Daoy (cell line): ENCODE results near the gene CCDC24. TPM values are rescaled to one million over a fixed set of nuclear protein-coding genes. Genes with fewer than 3 reads are reported as not detected.

Source experiments
- DNase-seq: peaks from one replicate; pipeline ENCODE4 v3.0.0-alpha.2; 2015; ENCODE audit warnings: low read depth
- total RNA-seq: library from RNA; depleted of rRNA; stranded (reverse); fragments of >200 nt; shearing (Covaris generic); gene quantifications from 2 replicates; pipeline ENCODE4 v1.2.3, GENCODE V29; 2014; rRNA removed

CCDC24 gene
- 1.8 and 3.6 TPM in 2 replicates for total RNA-seq

- peak; percentile 81 for DNase-seq
These were observed at the start of gene CCDC24 for GRCh38 chr1:43991476-43992231. TSS of gene CCDC24 (plus strand) at chr1:43991599. CDS start at chr1:43991879, 280 bp downstream.

- no peak for DNase-seq
These were observed 49.0 kb upstream of the CCDC24 start for GRCh38 chr1:43942411-43942810.

- DNase-seq, result no peak
These were observed 46.5 kb upstream of the CCDC24 start for GRCh38 chr1:43944860-43945259.

- no peak for DNase-seq
These were observed 45.6 kb upstream of the CCDC24 start for GRCh38 chr1:43945674-43946235.

DNA sequence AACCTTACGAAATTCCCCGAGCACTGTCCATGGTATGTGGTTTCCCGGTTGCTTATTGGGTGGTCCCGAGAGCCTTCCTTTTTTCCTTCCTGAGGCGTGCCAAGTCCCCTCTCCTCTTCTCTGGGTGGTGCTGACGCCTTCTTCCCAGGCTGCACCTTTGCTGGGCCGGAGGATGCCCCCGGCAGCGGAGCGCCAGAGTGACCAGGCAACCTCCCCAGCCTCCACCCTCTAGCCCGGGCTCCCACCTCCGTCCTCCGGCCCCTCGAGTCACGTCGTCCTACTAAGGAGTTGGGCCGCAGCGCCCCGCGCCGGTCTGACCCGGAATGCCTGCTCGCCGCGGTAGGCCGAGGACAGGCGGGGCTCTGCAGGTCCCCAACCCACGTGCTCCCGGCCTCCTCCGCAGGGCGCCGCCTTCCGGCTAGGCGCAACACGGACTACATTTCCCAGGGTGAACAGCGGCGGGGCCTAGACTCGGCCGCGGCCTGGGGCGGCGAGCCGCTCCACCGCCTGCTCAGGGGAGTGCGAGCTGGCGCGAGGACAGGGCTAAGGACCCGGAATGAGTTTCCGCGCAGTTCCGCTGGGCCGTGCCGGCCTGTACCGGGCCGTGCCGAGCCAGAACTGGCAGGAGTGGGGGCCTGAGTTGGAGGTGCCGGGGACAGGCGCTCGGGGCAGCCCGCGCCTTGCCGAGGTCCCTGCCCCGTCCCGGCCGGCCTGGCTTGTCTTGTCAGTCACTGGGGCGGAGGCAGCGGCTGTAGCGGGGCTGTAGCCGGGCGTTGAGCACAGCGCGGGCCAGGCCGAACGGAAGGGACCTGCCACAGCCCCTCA, 45.0 kb upstream of the CCDC24 start, which contains the start of gene IPO13:
TSS of gene IPO13 (plus strand) at position 715 of the 825 bp plus-strand sequence. CDS start 651 bp downstream, outside the sequence.
- DNase-seq, result peak; percentile 98

DNA sequence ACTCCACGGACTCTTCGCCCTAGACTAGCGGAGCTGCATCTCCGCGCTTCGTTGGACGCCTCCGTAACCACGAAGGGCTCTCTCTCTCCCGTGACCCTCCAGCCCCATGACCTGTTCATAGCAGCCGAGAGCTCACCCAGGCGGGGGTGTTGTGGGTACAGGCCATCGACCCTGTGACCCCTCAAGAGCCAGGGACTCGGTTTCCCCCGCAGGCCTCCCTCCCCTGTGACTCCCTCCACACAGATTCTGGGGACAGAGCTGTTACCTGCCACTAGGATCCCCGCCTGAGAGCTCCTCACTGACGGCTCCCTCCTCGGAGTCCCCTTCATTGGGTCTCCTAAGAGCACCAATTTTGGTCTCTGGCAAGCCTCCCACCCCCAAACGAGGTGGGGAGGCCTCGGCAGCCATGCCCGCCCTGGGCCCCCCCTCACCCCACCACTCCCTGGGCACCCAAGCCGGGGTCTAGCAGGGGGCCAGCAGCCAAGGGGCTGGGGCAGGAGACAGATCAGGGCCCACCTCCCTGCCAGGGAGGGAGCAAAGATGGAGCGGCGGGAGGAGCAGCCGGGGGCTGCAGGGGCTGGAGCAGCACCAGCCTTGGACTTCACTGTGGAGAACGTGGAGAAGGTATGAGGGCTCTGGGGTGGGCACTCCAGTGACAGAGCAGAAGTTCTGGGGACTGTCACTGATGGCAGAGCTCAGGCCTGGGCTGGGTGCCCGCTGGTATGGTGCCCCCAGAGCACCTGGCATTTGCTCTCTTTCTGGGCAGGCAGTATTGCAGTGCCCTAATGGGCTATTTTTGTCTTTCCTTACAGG, 44.1 kb upstream of the CCDC24 start:
- no peak for DNase-seq

DNA sequence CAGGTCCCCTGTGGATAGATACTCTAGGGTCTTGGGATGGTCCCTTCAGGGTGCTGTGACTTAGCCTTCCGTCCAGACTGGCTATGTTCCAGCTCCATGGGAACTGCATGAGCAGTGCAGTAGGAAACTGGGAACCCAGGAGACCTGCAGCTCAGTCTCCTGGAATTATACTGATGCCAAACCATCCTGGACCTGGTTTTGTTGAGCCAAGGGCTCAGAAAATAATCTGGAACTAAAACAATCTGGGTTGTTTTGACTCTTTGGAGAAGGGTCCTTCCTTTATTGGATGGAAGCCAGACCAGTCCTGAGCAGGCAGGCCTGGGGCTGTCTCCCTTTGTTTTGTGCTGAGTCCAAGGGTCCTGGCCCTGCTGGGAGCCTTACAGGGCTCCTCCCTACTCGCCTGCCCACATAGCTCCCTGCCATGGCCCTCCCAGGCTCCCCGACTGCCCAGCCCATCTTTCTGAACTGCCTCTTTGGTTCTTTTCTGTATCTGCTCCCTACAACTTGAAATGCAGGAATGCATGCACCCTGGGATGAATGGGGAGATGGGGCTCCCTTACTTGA, 43.4 kb upstream of the CCDC24 start:
- no peak for DNase-seq

GRCh38 chr1:43949678-43950077, 41.7 kb upstream of the CCDC24 start:
- DNase-seq, result no peak

- DNase-seq, result peak; percentile 45
These were observed 40.1 kb upstream of the CCDC24 start for GRCh38 chr1:43951021-43951985.

DNA sequence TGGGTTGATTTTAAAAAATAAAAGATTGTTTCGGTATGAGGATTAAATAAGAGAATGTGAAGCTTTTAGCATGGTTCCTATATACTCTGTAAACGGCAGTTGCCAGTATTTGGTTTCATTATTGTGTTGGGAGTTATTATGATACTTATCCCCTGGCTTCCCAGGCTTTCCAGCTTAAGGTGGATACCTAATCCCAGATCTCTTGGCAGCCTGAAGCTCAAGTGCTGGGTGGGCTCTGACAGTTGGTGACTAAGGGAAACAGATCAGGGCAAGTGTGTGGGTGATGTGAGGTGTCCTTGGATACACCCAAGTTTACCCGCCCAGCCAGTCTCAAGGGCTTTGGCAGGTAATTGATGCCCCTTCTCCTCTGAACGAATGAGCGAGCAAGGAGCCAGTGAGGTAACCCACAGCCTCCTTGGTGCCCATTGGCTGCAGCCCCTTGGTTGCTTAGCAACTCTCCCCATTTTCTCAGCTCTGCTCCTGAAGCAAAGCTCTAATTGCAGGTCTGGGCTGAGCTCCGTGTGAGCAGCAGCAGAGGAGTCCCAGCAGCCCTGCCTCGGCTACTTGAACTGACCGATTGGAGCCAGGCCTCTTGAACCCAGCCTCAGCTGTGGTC, 38.6 kb upstream of the CCDC24 start:
- DNase-seq, result peak; percentile 46

GRCh38 chr1:43953361-43953760, 38.0 kb upstream of the CCDC24 start:
- no peak for DNase-seq

- no peak for DNase-seq
These were observed 37.4 kb upstream of the CCDC24 start for GRCh38 chr1:43954036-43954435.

DNA sequence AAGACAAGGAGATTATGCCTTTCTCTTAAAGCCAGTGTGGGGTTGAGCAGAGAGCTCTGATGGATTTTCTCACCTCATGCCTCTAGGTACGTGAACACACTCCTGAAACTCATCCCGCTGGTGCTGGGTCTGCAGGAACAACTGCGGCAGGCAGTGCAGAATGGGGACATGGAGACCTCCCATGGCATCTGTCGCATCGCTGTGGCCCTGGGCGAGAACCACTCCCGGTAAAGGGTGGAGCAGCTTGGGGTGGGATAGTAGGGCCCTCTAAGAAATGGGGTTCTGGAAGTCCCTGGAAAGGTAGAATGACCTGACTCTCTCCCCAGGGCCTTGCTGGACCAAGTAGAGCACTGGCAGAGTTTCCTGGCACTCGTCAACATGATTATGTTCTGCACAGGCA, 35.2 kb upstream of the CCDC24 start:
- no peak for DNase-seq

- no peak for DNase-seq
These were observed 33.9 kb upstream of the CCDC24 start for GRCh38 chr1:43957407-43958040.

- no peak for DNase-seq
These were observed 32.8 kb upstream of the CCDC24 start for GRCh38 chr1:43958351-43959255.

GRCh38 chr1:43960798-43961197, 30.6 kb upstream of the CCDC24 start:
- no peak for DNase-seq

DNA sequence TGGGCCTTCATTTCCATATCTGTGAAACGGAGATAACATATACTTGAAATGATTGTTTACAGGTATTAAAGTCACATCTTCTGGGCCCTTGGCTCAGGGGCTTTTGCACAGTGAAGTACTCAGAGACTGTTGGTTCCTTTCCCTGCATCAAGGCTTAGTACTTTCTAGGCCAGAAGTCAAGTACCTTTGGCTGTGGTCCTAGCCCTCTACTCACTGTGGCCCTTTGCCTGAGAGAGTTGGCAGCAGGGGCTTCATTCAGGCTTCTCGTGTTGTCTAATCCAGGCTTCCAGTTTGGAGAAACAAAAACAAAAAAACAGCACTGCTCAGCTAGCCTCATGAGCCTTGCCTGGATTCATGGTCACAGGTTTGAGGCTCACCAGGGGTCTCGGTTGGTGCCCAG, 29.7 kb upstream of the CCDC24 start:
- no peak for DNase-seq

DNA sequence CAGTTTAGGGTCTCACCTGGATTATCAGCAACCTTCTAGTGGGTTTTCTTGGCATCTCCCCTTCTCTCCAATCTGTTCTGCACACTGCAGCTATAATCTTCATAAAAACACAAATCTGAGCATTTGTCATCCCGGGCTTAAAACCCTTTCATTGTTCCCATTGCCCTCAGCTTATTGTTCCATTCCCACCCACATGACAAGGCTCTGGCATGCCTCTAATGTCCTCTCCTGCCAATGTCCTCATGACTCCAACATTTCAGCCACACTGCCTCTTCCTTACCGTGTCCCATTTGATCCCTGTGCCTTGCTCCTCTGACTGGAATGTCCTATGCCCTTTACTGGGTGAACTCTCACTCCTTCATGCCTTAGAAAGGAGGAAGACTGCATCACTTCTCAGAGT, 29.1 kb upstream of the CCDC24 start:
- no peak for DNase-seq
